MM.1S (cell line): Measurements from ENCODE around the gene RNU2-1.

Experiments
- DNase-seq: peaks from one replicate; pipeline ENCODE4 v3.0.0-alpha.2; 2015
- H2AFZ ChIP-seq: fragments of 300-600 bp; sonication (generic); 2 replicates; pipeline ENCODE4 v1.6.0; 2016; ENCODE audit warnings: antibody characterized with exemption, low read length
- H3F3A ChIP-seq: fragments of 300-600 bp; sonication (generic); 2 replicates; pipeline ENCODE4 v1.6.1; 2016; ENCODE audit warnings: mild to moderate bottlenecking, antibody characterized with exemption, low read length, moderate library complexity, mixed read lengths; ENCODE audit not compliant: insufficient read depth
- H3K27ac ChIP-seq: fragments of 300-600 bp; sonication (generic); 2 replicates; pipeline ENCODE4 v1.5.1; 2016; ENCODE audit warnings: mild to moderate bottlenecking, low read length
- H3K27me3 ChIP-seq: fragments of 300-600 bp; sonication (generic); replicated peaks from 2 replicates; pipeline ENCODE4 v1.6.0; 2016; ENCODE audit warnings: low read length; ENCODE audit not compliant: insufficient read depth
- H3K36me3 ChIP-seq: fragments of 300-600 bp; sonication (generic); replicated peaks from 2 replicates; pipeline ENCODE4 v1.6.1; 2016; ENCODE audit warnings: mild to moderate bottlenecking, low read length, mixed read lengths; ENCODE audit not compliant: insufficient read depth
- H3K4me1 ChIP-seq: fragments of 300-600 bp; sonication (generic); 2 replicates; pipeline ENCODE4 v1.6.1; 2016; ENCODE audit warnings: low read length, mixed read lengths
- H3K4me2 ChIP-seq: fragments of 300-600 bp; sonication (generic); 2 replicates; pipeline ENCODE4 v1.6.0; 2016; ENCODE audit warnings: low read depth, low read length
- H3K4me3 ChIP-seq: fragments of 300-600 bp; sonication (generic); 2 replicates; pipeline ENCODE4 v1.5.1; 2016; ENCODE audit warnings: low read length, mixed read lengths
- H3K79me2 ChIP-seq: fragments of 300-600 bp; sonication (generic); 2 replicates; pipeline ENCODE4 v1.6.1; 2016; ENCODE audit warnings: mixed run types, low read length, mixed read lengths
- H3K9ac ChIP-seq: fragments of 300-600 bp; sonication (generic); 2 replicates; pipeline ENCODE4 v1.6.1; 2016; ENCODE audit warnings: low read length, mixed read lengths
- H3K9me2 ChIP-seq: fragments of 300-600 bp; sonication (generic); replicated peaks from 2 replicates; pipeline ENCODE4 v1.6.1; 2016; ENCODE audit warnings: mild to moderate bottlenecking, low read length, mixed read lengths; ENCODE audit not compliant: insufficient read depth
- H3K9me3 ChIP-seq: fragments of 300-600 bp; sonication (generic); replicated peaks from 2 replicates; pipeline ENCODE4 v1.6.1; 2016; ENCODE audit warnings: mild to moderate bottlenecking, low read length, mixed read lengths; ENCODE audit not compliant: insufficient read depth
- H4K20me1 ChIP-seq: fragments of 300-600 bp; sonication (generic); 2 replicates; pipeline ENCODE4 v1.6.1; 2016; ENCODE audit warnings: mild to moderate bottlenecking, low read length, moderate library complexity, mixed read lengths; ENCODE audit not compliant: insufficient read depth
- EZH2 ChIP-seq: fragments of 300-600 bp; sonication (generic); optimal IDR thresholded peaks from 2 replicates; pipeline ENCODE3; 2017; ENCODE audit warnings: low read depth, mild to moderate bottlenecking, antibody characterized with exemption, low read length, mixed read lengths
- EZH2phosphoT487 ChIP-seq: fragments of 300-600 bp; sonication (generic); IDR thresholded peaks from 2 replicates; pipeline ENCODE4 v1.6.1; 2018; ENCODE audit warnings: antibody characterized with exemption, low read length
- TF ChIP-seq, protein P1 (sequence below): fragments of 300-600 bp; sonication (generic); IDR thresholded peaks from 2 replicates; pipeline ENCODE4 v1.5.1; 2016; ENCODE audit warnings: antibody characterized with exemption, low read length, mixed read lengths

The RNU2-1 gene

DNA sequence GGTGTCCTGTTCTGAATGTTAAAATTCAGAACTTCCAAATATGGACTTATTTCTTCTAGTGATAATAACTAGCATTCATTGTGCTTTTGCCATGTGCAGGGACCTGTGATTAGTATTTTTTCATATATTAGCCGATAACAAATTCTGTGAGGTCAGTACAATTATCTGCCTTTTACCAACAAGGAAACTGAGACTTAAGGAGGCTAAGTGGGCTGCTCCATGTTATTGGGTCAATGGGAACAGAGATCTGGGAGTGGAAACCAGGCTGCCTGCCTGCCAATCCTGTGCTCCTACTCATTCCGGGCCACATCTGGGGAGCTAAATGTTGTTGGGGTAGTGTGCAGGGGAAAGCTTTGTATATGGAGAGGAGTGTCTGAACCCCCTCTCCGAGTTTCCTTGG, 18.4 kb downstream of the RNU2-1 start:
- no peaks in the 10 kb centered on the region for H3K36me3 ChIP-seq
- H3K4me1 ChIP-seq: peaks cover 10% of the 10 kb centered on the region
- H4K20me1 ChIP-seq: no peaks in the 10 kb centered on the region
- H3F3A ChIP-seq: peaks cover 7% of the 10 kb centered on the region; the same call in 1 of the 2 replicates
- no peak overlapping the region for H3K9ac ChIP-seq
- no peaks in the 10 kb centered on the region for H3K9me3 ChIP-seq
- no peak overlapping the region for H3K4me3 ChIP-seq
- no peak overlapping the region for H3K4me2 ChIP-seq
- DNase-seq: no peak
- no peak overlapping the region for H2AFZ ChIP-seq
- no peak for TF ChIP-seq EZH2phosphoT487
- no peak for TF ChIP-seq EZH2
- TF ChIP-seq, protein P1, sequence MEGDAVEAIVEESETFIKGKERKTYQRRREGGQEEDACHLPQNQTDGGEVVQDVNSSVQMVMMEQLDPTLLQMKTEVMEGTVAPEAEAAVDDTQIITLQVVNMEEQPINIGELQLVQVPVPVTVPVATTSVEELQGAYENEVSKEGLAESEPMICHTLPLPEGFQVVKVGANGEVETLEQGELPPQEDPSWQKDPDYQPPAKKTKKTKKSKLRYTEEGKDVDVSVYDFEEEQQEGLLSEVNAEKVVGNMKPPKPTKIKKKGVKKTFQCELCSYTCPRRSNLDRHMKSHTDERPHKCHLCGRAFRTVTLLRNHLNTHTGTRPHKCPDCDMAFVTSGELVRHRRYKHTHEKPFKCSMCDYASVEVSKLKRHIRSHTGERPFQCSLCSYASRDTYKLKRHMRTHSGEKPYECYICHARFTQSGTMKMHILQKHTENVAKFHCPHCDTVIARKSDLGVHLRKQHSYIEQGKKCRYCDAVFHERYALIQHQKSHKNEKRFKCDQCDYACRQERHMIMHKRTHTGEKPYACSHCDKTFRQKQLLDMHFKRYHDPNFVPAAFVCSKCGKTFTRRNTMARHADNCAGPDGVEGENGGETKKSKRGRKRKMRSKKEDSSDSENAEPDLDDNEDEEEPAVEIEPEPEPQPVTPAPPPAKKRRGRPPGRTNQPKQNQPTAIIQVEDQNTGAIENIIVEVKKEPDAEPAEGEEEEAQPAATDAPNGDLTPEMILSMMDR: no peak
- H3K27ac ChIP-seq: no peak overlapping the region
- H3K9me2 ChIP-seq: no peaks in the 10 kb centered on the region
- H3K79me2 ChIP-seq: no peaks in the 10 kb centered on the region
- H3K27me3 ChIP-seq: no peaks in the 10 kb centered on the region

GRCh38 chr17:43213545-43213944, 20.2 kb downstream of the RNU2-1 start:
- Histone ChIP-seq H3K79me2 (no peaks in the 10 kb centered on the region), H2AFZ (no peak overlapping the region), H3F3A (peaks cover 7% of the 10 kb centered on the region; the same call in 1 of the 2 replicates), H3K4me3 (no peak overlapping the region), H4K20me1 (no peaks in the 10 kb centered on the region), H3K9me3 (no peaks in the 10 kb centered on the region), H3K36me3 (no peaks in the 10 kb centered on the region), H3K9me2 (no peaks in the 10 kb centered on the region), H3K27ac (no peak overlapping the region), H3K4me1 (peaks cover 10% of the 10 kb centered on the region), H3K4me2 (no peak overlapping the region), H3K9ac (no peak overlapping the region), H3K27me3 (no peaks in the 10 kb centered on the region)
- TF ChIP-seq EZH2phosphoT487 (no peak), EZH2 (no peak)
- TF ChIP-seq, protein P1: no peak
- DNase-seq: no peak

GRCh38 chr17:43212641-43213490, 20.9 kb downstream of the RNU2-1 start:
- H3K9me3 ChIP-seq: no peaks in the 10 kb centered on the region
- H3K79me2 ChIP-seq: no peaks in the 10 kb centered on the region
- DNase-seq: no peak
- H3K9me2 ChIP-seq: no peaks in the 10 kb centered on the region
- no peaks in the 10 kb centered on the region for H3K27me3 ChIP-seq
- TF ChIP-seq EZH2 (no peak), EZH2phosphoT487 (no peak)
- TF ChIP-seq, protein P1: no peak
- peak overlapping the region; percentile 73 for H3K4me2 ChIP-seq
- no peak overlapping the region for H3K27ac ChIP-seq
- 0 out of 2 replicates have a peak overlapping the region, but pooled peaks have one; percentile 76 for H3K4me3 ChIP-seq
- no peak overlapping the region; the same call in 1 of the 2 replicates for H3K9ac ChIP-seq
- H3K36me3 ChIP-seq: no peaks in the 10 kb centered on the region
- peaks cover 7% of the 10 kb centered on the region; the same call in 1 of the 2 replicates for H3F3A ChIP-seq
- peak overlapping the region; percentile 84; the same call in 1 of the 2 replicates for H2AFZ ChIP-seq
- peaks cover 10% of the 10 kb centered on the region for H3K4me1 ChIP-seq
- no peaks in the 10 kb centered on the region for H4K20me1 ChIP-seq
